ENCODE measurements around the gene CIDEB. TPM values are rescaled to one million over a fixed set of nuclear protein-coding genes. Genes with fewer than 3 reads are reported as not detected.
A peak's percentile ranks its signal among the peaks of the same experiment; 100 is the strongest.

CIDEB gene
- total and polyA plus RNA-seq, 2 of the 13 experiments (the other 11 are each of a cell fraction or from before 2014, with no cell fraction given): 35.8 to 110 TPM

DNA sequence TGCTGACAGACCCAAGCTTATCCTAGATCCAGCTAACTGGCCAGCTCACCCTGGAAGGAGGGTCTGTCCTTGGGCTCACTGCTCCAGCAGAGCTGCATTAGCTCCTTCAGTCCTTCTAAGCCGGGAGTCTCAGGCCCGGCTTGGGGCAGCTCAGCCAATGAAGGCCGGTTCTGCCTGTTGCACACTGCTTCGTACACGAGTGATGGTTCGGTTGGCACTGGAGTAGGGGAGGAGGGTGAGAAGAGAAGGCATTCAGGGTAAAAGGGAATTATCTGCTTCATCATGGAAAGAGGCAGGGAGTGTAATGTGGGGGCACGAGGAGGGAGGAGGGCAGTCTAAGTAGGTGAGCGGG is 30.0 kb upstream of the CIDEB start:
- H3K9me3 ChIP-seq (ENCODE audit: low read length): no peaks in the 10 kb centered on the region
- in situ Hi-C loops (cut with HindIII; ENCODE audit: extremely low pct_ligation_motif_present, low pct_unique_long_range_greater_than_20kb) (no loop called here), intact Hi-C loops (cut with micrococcal nuclease; ENCODE audit: unreplicated experiment) (no loop called here)
- no peaks in the 10 kb centered on the region for H3K36me3 ChIP-seq (replicated peaks in 1 of 2; ENCODE audit: control insufficient read depth in 1 of 2, insufficient read depth in 2 of 2, low read length in 2 of 2)
- no TSS peak for BruUV-seq (replicated peaks)
- ChIA-PET POLR2A (interaction anchor here (1.0 to 2.0 kb wide), 5 partner anchors 28 to 104 kb away, joined by 3 to 7 read pairs (median 4); partner anchors contain the start of gene KHNYN), CTCF (ENCODE audit: low intra/inter-chr PET ratio, low total read pairs) (interaction anchor here (1.3 kb wide), 1 partner anchor 99 kb away, joined by 5 read pairs; no protein-coding TSS in a partner anchor)
- no peaks in the 10 kb centered on the region for H4K20me1 ChIP-seq (ENCODE audit: insufficient read depth, low read length)
- H3K27me3 ChIP-seq (ENCODE audit: control insufficient read depth in 1 of 2, insufficient read depth in 2 of 2, low read length in 2 of 2): peaks cover 18 to 73% of the 10 kb centered on the region in 2 experiments; a peak in 4 of 5 replicates
- no peak for ATAC-seq
- peaks cover 29% of the 10 kb centered on the region for H3K4me1 ChIP-seq (ENCODE audit: insufficient read depth, low read length)
- no peak for FAIRE-seq
- no peak overlapping the region for H3K27ac ChIP-seq (ENCODE audit: extremely low read length, insufficient read depth, low read length)
- H2AFZ ChIP-seq (ENCODE audit: low read length): no peak overlapping the region
- 0 out of 2 replicates have a peak, but pooled peaks have one; percentile 15 for TF ChIP-seq ZNF839 (CRISPR knock-in tag; IDR thresholded peaks at IDR 0.05; ENCODE audit: borderline replicate concordance)
- TF ChIP-seq ZNF484 (CRISPR knock-in tag; IDR thresholded peaks at IDR 0.05; ENCODE audit: borderline replicate concordance, low read depth): no peak
- no peak for TF ChIP-seq CERS6 (CRISPR knock-in tag; IDR thresholded peaks at IDR 0.05)
- no peak for TF ChIP-seq RFXAP (CRISPR knock-in tag; IDR thresholded peaks at IDR 0.05; ENCODE audit: borderline replicate concordance)
- TF ChIP-seq HIVEP1 (CRISPR knock-in tag; IDR thresholded peaks at IDR 0.05): 0 out of 2 replicates have a peak, but pooled peaks have one; percentile 17
- TF ChIP-seq NFATC3 (CRISPR knock-in tag; IDR thresholded peaks at IDR 0.05): no peak
- TF ChIP-seq ZNF572 (CRISPR knock-in tag; IDR thresholded peaks at IDR 0.05): no peak
- TF ChIP-seq SALL1 (CRISPR knock-in tag; IDR thresholded peaks at IDR 0.05): 0 out of 2 replicates have a peak, but pooled peaks have one; percentile 4
- TF ChIP-seq ZNF781 (CRISPR knock-in tag; IDR thresholded peaks at IDR 0.05; ENCODE audit: borderline replicate concordance, not compliant biosample characterization): peak; percentile 36
- TF ChIP-seq ZNF232 (CRISPR knock-in tag; IDR thresholded peaks at IDR 0.05; ENCODE audit: borderline replicate concordance): no peak
- 0 out of 2 replicates have a peak, but pooled peaks have one; percentile 10 for TF ChIP-seq ZNF296 (CRISPR knock-in tag; conservative IDR thresholded peaks at IDR 0.05)
- TF ChIP-seq RARA (CRISPR knock-in tag; IDR thresholded peaks at IDR 0.05): no peak
- peak; percentile 18; the same call in 1 of the 2 replicates for TF ChIP-seq SP4 (CRISPR knock-in tag; IDR thresholded peaks at IDR 0.05)
- TF ChIP-seq RAD21 (CRISPR knock-in tag; IDR thresholded peaks at IDR 0.05): no peak
- TF ChIP-seq ZNF235 (CRISPR knock-in tag; IDR thresholded peaks at IDR 0.05; ENCODE audit: borderline replicate concordance): peak; percentile 36; the same call in 1 of the 2 replicates
- TF ChIP-seq DNMT1 (CRISPR knock-in tag; IDR thresholded peaks at IDR 0.05): no peak
- no peaks in the 10 kb centered on the region for H3K79me2 ChIP-seq (ENCODE audit: insufficient read depth, low read length)
- WGBS (ENCODE audit: low lambda C conversion rate): 37% methylated on average over 8 of the region's 8 CpGs
- DNase-seq (ENCODE audit: low spot score): no peak
- no peak overlapping the region for H3K4me3 ChIP-seq (replicated peaks in 1 of 3; ENCODE audit: insufficient read depth in 1 of 3, low read depth in 2 of 3, low read length in 3 of 3)
- H3K9ac ChIP-seq (ENCODE audit: insufficient read depth, low read depth, low read length): no peak overlapping the region
- H3K4me2 ChIP-seq (ENCODE audit: low read depth, low read length): no peak overlapping the region

Data from HepG2 (cell line).